Large intestine (tissue), 3 donors: Measurements from ENCODE around the gene PTPRG. TPM values are rescaled to one million over a fixed set of nuclear protein-coding genes. Genes with fewer than 3 reads are reported as not detected.

Experiments
- DNase-seq, 2 donors: peaks; one replicate each; pipeline versions ENCODE4 v3.0.0 to v3.0.0-alpha.2; 2013
- H3K27ac ChIP-seq: one replicate; pipeline ENCODE4 v1.5.1; 2013; ENCODE audit warnings: low read length
- H3K27me3 ChIP-seq: 2 replicates; pipeline ENCODE4 v1.6.1; 2013; ENCODE audit warnings: low read length; ENCODE audit not compliant: control insufficient read depth, insufficient read depth
- H3K36me3 ChIP-seq: 2 replicates; pipeline ENCODE4 v1.6.1; 2013; ENCODE audit warnings: low read length; ENCODE audit not compliant: control insufficient read depth, insufficient read depth
- H3K4me1 ChIP-seq: one replicate; pipeline ENCODE4 v1.6.1; 2013; ENCODE audit warnings: low read length; ENCODE audit not compliant: control insufficient read depth, insufficient read depth
- H3K4me3 ChIP-seq: one replicate; pipeline ENCODE4 v1.5.1; 2013; ENCODE audit warnings: low read length
- H3K9me3 ChIP-seq: one replicate; pipeline ENCODE4 v1.6.1; 2013; ENCODE audit warnings: mild to moderate bottlenecking, low read depth, low read length, moderate library complexity; ENCODE audit not compliant: control insufficient read depth
- WGBS: methylation state at CpG from one replicate; pipeline ENCODE4 v1.1.5; 2013; ENCODE audit warnings: low lambda C conversion rate; ENCODE audit not compliant: insufficient coverage; 5-methylcytosine and 5-hydroxymethylcytosine counted together
- polyA plus RNA-seq: library from polyadenylated mRNA; unstranded; fragments of 120-200 nt; gene quantifications from one replicate; pipeline ENCODE4 v1.2.1, GENCODE V29; 2013

Gene PTPRG
- polyA plus RNA-seq, 1 donor, result 18.3 TPM

GRCh38 chr3:62144482-62144881 lies 583.1 kb downstream of the PTPRG start:
- WGBS, result 33% methylated on average over 1 of the region's 4 CpGs
- H3K36me3 ChIP-seq, result no peaks in the 10 kb centered on the region
- no peak for DNase-seq
- H3K9me3 ChIP-seq, result no peaks in the 10 kb centered on the region
- no peaks in the 10 kb centered on the region for H3K4me1 ChIP-seq
- no peak overlapping the region for H3K27ac ChIP-seq
- no peak overlapping the region for H3K4me3 ChIP-seq
- H3K27me3 ChIP-seq, result no peaks in the 10 kb centered on the region

GRCh38 chr3:62145086-62145757 lies 583.9 kb downstream of the PTPRG start:
- H3K4me3 ChIP-seq, result no peak overlapping the region
- no peak for DNase-seq
- no peaks in the 10 kb centered on the region for H3K9me3 ChIP-seq
- H3K27me3 ChIP-seq, result no peaks in the 10 kb centered on the region
- WGBS, result 95% methylated on average over 4 of the region's 9 CpGs
- no peaks in the 10 kb centered on the region for H3K4me1 ChIP-seq
- H3K36me3 ChIP-seq, result no peaks in the 10 kb centered on the region
- H3K27ac ChIP-seq, result no peak overlapping the region

- 97% methylated on average over 4 of the region's 6 CpGs for WGBS
Measured at GRCh38 chr3:62149539-62149938, 588.2 kb downstream of the PTPRG start.

GRCh38 chr3:62149962-62150361 lies 588.6 kb downstream of the PTPRG start:
- WGBS, result 90% methylated on average over 2 of the region's 2 CpGs
- no peak overlapping the region for H3K4me3 ChIP-seq
- no peaks in the 10 kb centered on the region for H3K4me1 ChIP-seq
- no peak for DNase-seq
- no peaks in the 10 kb centered on the region for H3K9me3 ChIP-seq
- no peaks in the 10 kb centered on the region for H3K36me3 ChIP-seq
- H3K27ac ChIP-seq, result no peak overlapping the region
- no peaks in the 10 kb centered on the region for H3K27me3 ChIP-seq

More at GRCh38 chr3:62149539-62149938, 588.2 kb downstream of the PTPRG start:
- H3K27ac ChIP-seq, result no peak overlapping the region
- DNase-seq, result no peak
- no peaks in the 10 kb centered on the region for H3K4me1 ChIP-seq
- no peak overlapping the region for H3K4me3 ChIP-seq
- no peaks in the 10 kb centered on the region for H3K9me3 ChIP-seq
- H3K27me3 ChIP-seq, result no peaks in the 10 kb centered on the region
- H3K36me3 ChIP-seq, result no peaks in the 10 kb centered on the region

- DNase-seq, result no peak
- H3K36me3 ChIP-seq, result no peaks in the 10 kb centered on the region
- no peak overlapping the region for H3K27ac ChIP-seq
- no peaks in the 10 kb centered on the region for H3K27me3 ChIP-seq
- no peaks in the 10 kb centered on the region for H3K4me1 ChIP-seq
- no peaks in the 10 kb centered on the region for H3K9me3 ChIP-seq
- no CpG with 5 or more reads among the region's 1 CpG for WGBS
- H3K4me3 ChIP-seq, result no peak overlapping the region
Measured at GRCh38 chr3:62151591-62151990, 590.2 kb downstream of the PTPRG start.

GRCh38 chr3:62153231-62153630 lies 591.9 kb downstream of the PTPRG start:
- H3K9me3 ChIP-seq, result no peaks in the 10 kb centered on the region
- peaks cover 2% of the 10 kb centered on the region for H3K36me3 ChIP-seq
- WGBS, result no CpG with 5 or more reads among the region's 1 CpG
- no peak for DNase-seq
- no peak overlapping the region for H3K4me3 ChIP-seq
- H3K27ac ChIP-seq, result no peak overlapping the region
- no peaks in the 10 kb centered on the region for H3K4me1 ChIP-seq
- H3K27me3 ChIP-seq, result no peaks in the 10 kb centered on the region

GRCh38 chr3:62154457-62155148 lies 593.2 kb downstream of the PTPRG start:
- H3K27ac ChIP-seq, result no peak overlapping the region
- no peaks in the 10 kb centered on the region for H3K4me1 ChIP-seq
- H3K4me3 ChIP-seq, result no peak overlapping the region
- peaks cover 2% of the 10 kb centered on the region for H3K36me3 ChIP-seq
- no peaks in the 10 kb centered on the region for H3K27me3 ChIP-seq
- no peak for DNase-seq
- WGBS, result 83% methylated on average over 2 of the region's 13 CpGs
- H3K9me3 ChIP-seq, result no peaks in the 10 kb centered on the region

GRCh38 chr3:62159056-62159708 lies 597.8 kb downstream of the PTPRG start:
- no peak overlapping the region for H3K27ac ChIP-seq

GRCh38 chr3:62159709-62160092 lies 598.3 kb downstream of the PTPRG start:
- H3K9me3 ChIP-seq, result no peaks in the 10 kb centered on the region
- DNase-seq, result no peak
- H3K27ac ChIP-seq, result no peak overlapping the region
- no peaks in the 10 kb centered on the region for H3K27me3 ChIP-seq
- WGBS, result 100% methylated on average over 2 of the region's 6 CpGs
- peaks cover 2% of the 10 kb centered on the region for H3K36me3 ChIP-seq
- no peak overlapping the region for H3K4me3 ChIP-seq
- no peaks in the 10 kb centered on the region for H3K4me1 ChIP-seq

More at GRCh38 chr3:62159056-62159708, 597.8 kb downstream of the PTPRG start:
- H3K27me3 ChIP-seq, result no peaks in the 10 kb centered on the region
- no peak for DNase-seq
- peaks cover 2% of the 10 kb centered on the region for H3K36me3 ChIP-seq
- H3K4me3 ChIP-seq, result no peak overlapping the region
- H3K4me1 ChIP-seq, result no peaks in the 10 kb centered on the region
- WGBS, result 100% methylated on average over 2 of the region's 4 CpGs
- H3K9me3 ChIP-seq, result no peaks in the 10 kb centered on the region

- no peaks in the 10 kb centered on the region for H3K9me3 ChIP-seq
- no peaks in the 10 kb centered on the region for H3K4me1 ChIP-seq
- no peak overlapping the region for H3K27ac ChIP-seq
- WGBS, result 90% methylated on average over 2 of the region's 4 CpGs
- H3K4me3 ChIP-seq, result no peak overlapping the region
- DNase-seq, result no peak
- H3K27me3 ChIP-seq, result no peaks in the 10 kb centered on the region
- peaks cover 2% of the 10 kb centered on the region for H3K36me3 ChIP-seq
Measured at GRCh38 chr3:62161371-62161770, 600.0 kb downstream of the PTPRG start.
